Retina (tissue), 1 donor: ENCODE data around the gene CHSY1.

Source experiments
- DNase-seq: peaks from one replicate; pipeline ENCODE4 v3.0.0-alpha.2; 2016

CHSY1 gene

DNA sequence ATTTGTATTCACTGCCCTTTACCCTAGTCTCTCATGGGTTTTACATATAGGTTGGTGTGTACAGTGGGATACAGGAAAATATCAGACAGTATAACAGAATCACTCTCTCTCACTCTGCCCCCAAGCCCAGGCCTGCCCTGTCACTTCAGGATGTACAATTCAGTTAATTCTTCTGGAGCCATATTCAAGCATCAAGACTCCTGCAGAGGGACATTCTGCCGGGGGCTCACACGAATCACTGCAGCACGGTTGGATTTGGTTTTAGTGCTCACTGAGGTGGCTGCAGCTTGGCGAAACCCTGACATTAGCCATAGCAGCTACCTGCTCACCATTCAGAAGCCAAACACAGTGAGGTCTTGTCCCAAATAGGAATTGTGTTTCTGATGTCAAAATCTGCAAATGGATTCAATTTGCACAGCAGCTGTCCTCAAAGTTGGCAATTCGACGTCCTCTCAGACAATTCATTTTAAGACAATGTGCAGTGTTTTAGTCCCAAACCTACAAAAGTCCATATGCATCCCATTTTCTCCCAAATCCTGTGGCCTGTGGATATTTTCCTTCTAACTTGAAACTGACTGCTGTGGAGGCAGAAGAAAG lies 82.9 kb downstream of the CHSY1 start:
- DNase-seq, result no peak

DNA sequence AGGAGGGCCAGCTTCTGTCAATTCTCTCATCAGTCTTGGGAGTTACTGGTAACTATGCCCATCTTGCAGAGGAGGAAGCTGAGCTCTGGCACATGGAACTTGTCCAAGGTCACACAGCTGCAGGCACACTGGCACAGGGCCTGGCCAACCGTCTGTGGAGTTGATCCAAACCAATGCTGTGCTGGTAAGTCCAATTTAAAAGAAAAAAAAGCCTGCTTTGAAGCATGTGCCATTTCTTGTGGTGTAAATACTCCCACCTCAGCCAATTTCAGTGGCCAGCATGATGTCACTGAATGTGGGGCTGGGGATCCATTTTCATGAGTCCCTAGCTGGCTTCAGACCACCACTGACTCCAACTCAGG lies 83.4 kb downstream of the CHSY1 start:
- no peak for DNase-seq

DNA sequence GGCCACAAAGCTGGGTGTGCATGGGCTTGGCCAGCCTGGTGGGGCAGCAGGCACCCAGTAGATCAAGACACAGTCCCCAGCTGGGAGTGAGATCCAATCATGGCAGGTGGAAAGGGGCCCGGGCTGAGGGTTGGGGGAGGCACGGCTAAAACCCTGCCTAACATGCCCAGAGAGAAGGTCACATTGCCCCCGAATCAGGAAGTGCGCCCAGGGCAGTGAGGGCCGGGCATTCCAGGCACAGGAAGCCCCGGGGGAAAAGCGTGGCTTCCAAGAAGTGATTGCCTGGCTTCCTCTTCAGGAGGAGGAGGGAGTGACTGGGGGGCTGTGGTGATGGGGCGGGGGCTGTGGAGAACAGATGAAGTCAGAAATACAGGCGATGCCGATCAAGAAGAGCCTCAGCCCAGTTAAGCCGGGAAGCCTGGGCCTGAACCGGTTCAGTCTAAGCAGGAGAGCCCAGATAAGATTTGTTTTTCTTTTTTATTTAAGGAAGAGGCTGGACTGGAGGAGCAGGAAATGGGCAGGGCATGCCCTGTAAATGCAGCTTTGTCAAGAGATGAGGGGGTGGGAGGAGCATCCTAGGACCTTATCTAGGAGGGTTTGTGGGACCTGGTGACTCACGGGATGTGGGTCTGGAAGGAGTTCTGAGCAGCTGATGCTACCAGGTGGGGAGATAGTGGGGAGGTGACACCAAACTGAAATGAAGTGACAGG lies 83.9 kb downstream of the CHSY1 start:
- no peak for DNase-seq

DNA sequence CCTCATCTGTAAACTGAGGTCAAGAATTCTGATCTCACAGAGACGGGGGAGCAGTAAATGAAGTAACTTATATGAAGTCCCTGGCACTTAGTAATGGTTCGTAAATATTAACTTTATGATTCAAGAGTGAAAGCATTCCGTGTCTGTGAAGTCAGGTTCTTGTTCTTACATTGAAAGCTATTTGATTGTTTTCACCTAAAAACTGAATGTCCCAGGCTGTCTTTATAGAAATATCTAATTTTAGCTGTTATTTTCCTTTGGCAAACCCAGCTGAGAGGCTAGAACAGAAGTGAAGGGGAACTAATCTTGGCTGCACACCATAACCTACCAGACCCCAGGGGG lies 84.5 kb downstream of the CHSY1 start:
- no peak for DNase-seq

DNA sequence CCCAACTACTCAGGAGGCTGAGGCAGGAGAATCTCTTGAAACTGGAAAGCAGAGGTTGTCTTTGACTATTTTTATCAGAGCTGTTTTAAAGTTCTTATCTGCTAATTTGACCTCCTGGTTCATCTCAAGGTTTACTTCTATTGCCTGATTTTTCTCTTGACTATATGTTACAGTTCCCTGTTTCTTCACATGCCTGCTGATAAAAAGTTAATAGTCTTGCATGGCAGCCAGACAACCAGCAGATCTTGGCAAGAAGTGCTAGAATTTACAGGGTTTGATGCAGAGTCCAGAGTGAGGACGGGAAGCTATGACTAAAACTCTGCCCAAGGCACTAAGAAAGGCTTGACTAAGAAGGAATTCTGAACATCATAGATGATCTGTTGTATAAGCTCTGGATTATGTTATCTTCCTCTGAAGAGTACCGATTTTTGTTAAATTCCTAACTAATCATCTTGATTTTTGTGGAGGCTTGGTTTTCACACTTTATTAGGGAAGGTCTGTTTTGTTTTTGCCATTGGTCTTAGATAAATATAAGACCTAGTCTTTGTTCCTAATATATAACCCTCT lies 85.9 kb downstream of the CHSY1 start:
- DNase-seq, result no peak

DNA sequence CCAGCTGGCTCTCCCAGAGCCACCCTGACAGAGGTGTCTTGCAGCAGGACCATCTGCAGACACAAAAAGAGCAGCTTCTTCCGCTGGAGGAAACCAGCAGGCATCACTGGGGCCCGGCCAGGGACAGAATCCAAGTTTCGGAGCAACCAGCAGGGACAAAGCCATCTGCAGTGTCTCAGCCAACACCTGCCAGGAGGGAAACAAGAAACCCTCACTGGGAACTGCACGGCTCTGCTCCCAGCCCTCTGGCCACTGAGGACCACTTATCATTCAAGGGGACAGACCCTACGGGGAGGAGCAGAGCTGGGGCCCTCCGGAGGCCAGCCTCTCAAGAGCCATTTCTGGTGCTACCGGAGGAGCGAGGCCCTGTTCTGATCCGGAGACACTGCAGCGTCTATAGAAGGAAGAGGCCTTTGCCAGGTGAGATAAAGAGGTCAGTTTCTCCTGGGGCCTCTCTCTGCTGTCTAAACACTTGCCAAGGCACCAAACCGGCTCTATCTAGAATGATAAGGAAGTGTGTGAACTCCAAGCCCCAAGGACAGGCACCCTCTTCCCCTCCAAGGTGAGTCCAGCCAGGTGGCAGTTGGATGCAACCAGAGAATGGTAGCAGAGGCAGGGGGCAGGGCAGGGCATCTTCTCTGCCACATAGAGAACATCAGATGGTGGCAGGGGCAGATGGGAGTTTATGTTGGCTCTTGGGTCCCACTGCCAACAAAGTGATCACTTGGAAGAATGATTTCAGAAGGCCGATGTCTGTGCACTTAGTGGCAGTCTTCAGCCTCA lies 89.0 kb downstream of the CHSY1 start:
- DNase-seq, result peak; percentile 6

DNA sequence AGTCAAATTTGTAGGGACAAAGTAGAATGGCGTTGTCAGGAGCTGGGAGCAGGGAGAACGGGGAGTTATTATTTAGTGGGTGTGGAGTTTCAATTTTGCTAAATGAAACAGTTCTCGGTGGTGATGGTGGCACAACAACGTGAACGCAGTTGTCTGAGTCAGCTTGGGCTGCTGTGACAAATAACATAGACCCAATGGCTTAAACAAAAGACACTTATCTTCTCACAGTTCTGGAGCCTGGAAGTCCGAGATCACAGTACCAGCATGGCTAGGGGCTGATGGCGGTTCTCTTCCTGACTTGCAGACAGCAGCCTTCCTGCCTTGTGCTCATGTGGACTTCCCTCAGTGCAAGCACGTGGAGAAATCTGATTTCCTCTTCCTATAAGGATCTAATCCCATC lies 90.2 kb downstream of the CHSY1 start:
- DNase-seq, result no peak

DNA sequence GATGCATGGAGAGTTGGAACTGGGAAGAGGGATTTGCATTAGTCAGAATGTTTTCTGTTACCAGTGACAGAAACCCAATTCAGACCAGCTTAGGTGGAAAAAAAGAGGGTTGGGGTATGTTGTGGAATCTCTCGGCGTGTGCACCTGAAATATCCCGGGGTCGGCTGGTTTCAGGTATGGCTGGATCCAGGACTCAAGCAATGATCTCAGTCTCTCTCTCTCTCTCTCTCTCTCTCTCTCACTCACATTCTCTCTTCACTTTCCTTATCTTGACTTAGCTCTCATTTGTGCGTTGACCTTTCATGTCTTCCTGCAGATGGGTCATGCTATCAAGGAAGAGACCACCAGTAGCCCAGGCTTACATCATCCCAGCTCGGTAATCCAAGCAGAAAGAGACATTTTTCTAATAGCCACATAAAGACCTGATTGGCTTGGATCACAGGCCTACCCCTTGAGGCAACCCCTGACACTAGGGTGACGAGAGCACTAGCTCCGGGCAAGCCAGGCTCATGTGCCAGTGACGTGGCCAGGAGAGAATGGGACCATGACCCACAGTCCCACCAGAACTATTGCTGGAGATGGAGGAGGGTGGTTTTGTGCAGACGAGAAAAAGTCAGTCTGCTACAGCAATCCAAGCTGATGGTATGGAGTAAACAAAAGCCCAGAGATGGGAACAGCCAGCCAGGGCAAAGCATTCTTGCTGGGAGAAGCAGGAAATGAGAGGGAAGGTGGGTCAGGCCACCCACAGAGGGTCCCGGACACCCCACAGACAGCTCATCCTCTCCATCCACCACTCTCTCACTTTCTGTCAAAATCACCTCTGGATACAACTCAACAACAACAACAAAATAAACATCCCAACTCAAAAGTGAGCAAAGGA lies 91.7 kb downstream of the CHSY1 start:
- DNase-seq, result no peak

DNA sequence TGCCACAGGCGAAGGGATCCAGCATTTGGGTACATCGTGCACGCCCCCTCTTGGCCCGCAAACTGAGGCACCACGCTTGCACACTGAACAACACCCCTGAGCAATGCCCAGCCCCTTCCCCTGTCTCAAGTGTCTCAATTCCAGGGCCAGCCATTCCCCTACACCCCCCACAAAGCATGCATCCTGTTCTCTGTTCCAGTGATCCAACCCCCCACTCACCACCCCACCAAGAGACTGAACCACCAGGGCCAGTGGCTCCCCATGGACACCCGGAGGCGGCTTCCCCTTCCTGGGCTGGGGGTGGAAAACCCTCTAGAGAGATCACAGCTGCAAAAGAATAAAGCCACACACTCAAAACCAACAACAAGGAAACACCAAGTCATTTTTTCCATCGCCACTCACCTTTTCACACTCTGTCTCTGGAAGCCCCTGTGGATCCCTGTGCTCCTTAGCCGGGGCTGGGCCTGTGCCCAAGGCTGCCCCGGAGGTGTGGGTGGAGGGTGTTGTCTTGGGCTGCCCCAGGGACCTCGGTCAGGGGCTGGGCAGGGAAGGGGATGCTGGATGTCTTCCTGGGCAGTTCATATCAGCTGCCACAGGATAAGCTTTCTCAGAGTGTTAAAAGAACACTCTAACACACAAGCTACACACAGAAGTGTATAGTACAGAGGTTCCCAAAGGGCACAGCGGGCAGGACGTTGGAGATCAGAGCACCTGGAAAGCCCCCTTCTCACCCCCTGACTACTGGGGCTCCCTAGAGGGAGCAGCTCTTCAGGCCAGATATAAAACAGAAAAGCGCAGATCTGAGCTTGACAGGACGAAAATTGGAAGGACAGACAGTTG lies 92.5 kb downstream of the CHSY1 start:
- no peak for DNase-seq

DNA sequence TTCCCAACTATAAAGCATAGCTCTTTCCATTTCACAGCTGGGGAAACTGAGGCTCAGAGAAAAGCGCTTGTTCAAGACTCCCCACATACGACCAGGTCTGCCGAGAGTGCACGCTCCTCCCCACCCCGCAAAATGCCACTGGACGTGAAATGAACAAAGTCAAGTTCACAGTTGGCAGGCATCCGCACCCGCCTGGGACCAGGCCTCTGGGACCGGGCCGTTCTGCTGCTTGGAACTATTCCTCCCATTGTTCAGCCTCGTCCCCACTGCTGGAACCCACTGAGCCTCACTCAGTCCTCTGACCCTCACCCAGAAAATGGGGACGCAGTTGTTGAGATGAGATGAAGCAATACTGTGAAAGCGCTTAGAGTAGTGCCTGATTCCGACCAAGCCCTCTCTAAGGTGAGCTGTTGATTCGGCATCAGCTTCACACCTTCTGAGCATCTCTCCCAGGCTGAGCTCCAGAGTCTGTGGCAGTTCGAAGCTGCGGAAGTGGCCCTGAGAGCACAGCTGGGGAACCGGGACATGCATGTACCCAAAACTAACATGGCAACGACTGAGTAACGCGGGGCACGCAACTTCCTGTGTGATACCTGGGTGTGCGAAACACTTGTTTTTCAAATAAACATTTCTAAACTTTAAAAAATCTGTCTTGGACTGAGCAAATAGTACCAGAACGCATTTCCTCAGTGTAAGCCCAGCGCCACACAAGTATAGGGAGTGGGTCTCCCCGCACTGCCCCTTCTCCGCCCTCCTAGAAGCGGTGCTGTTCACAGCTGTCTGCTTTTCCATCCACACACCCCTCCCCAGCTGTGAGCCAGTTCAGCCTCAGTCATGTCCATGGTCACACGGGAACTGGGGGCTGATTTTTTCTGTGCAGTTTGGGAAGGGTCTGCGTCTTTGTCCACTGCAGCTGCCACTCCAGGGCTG lies 93.4 kb downstream of the CHSY1 start:
- DNase-seq, result no peak

DNA sequence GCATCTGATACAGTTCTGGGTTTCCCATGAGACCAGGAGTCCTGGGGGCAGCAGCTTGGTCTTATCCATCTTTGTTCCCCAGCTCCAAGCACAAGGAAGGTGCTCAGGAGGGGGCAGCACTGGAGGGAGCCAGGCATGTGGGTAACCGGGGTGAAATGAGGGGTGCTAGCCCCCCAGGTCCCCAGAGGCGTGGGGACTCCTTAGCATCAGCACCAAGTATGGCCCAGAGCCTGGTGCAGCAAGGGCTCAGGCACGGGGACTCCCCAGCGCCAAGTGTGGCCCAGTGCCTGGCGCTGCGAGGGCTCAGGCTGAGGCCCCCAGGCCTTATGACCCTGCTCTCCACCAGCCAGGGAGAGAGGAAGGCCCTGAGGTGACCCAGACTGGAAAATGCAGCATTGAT lies 94.1 kb downstream of the CHSY1 start:
- no peak for DNase-seq

DNA sequence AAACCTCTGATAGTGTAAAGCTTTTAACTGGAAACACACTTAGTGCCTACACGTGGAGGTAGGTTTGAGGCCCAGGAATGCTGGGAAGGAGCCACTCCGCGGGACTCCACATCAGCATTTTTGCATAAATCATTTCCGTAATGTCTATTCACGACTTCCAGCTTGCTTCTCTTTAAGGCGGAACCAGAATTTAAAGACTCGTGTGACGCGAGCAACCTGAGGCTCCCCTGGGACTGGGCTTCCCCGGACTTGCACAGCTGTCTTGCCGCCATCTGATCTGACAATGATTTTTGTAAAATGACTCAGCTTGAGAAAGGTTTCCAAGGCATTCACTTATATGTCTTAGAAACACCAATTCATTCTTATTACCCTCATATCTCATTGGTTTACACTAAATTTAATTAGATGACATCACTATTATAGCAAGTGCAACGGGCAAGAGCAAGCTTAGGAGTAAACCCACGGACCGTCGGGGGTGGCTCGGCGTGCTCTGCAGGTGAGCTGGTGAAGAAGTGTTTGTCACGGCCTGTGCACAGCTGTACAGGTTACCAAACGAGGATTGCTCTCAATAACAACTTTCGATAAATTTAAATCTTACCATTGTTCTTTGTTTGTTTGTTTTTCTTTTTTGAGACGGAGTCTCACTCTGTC lies 95.2 kb downstream of the CHSY1 start:
- no peak for DNase-seq

DNA sequence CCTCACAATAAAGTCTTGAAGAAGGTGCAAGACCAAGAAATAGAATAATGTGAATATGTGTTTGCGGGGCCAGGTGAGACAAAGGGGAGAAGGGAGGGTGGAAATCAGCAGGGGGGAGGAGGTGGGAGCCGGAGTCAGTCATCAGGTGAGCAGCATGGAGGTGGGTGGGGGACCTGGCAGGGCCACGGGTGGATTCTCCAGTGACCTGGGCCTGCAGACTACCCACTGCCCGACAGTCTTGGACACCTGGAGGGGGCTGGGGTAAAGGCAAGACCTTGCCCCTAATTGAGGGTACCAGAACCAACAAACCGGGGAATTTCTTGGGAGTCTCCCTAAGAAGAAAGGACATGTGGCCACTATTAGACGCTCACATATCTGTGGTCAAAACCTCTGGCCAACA lies 95.8 kb downstream of the CHSY1 start:
- DNase-seq, result no peak

DNA sequence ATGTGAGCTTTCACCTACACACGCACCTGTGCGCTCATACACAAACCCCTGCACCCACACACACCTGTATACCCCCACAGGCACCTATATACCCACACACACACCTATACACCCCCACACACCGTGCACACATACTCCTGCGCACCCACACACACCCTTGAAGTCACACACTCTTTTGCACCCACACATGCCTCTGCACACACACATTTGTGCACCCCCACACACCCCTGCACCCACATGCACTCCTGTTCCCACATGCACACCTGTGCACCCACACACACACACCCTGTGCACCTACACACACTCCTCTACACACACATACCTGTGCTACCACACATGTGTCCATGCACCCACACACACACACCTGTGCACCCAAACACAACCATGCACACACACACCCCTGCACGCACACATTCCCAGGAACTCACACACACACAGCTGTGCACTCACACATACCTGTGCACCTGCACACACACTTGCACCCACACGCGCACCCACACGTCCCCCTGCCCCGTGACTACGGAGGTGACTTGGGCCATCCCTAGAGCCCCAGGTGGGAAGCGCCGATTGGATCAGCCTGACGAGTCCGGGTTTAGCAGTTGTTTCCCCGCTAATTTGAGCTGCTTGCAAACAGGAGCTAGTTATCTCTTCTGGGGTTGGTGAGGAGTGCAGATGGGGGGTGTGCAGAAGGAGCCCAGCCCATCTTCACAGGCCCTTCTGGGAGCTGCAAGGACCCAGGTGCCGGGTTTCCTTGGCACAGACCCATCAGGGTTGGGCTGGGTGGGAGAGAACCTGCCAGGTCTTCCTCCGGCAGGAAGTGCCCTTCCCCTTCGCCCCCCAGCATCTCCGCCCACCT lies 97.8 kb downstream of the CHSY1 start:
- no peak for DNase-seq

DNA sequence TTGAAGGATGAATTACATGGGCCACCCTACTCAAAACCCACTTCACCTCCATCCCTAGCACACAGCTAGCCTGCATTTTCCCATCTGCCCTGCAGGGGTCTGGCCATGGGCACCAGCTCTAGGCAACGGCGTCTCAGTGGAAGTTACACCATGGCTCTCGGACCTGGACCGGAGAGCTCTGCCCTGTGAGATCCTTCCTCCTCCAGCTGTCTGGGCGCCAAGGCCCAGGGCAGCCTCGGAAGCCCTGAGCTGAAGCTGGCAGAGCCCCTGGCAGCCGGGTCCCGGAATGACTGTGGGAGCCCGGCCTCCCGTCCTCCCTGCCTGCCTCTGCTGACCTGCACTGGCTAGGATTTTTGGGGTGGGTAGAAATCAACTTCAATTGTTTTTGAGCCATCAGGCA lies 98.9 kb downstream of the CHSY1 start:
- no peak for DNase-seq

DNA sequence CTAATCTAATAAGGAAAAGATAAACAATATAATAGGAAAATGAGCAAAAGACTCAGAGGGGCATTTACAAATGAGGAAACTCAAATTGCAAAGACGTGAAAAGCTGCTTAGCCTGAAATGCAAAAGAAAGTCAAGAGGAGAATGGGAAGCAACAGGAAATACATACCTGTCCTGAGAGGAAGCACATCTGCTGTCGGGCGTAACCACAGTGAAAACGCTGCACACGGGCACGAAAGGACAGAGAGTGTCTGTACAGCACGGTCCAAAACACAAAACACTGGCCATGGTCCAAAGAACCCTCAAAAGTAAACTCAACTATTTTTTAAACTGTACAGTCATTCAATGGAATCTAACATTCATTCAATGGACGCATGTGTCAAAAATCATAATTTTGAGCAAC lies 100.6 kb downstream of the CHSY1 start:
- no peak for DNase-seq

DNA sequence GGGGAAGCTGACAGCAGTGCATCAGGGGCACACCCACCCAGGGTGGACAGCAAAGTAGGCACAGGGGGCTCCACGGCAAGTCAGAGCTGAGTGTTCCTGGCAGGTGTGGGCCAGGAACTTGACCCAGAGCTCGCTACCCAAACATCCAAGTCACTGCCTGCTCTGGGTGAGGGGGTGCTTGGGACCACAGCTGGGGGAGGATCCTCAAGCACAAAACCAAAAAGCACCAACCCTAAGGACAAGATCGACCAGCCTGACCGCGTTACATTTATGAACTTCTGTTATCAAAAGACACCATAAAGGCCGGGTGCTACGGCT lies 101.2 kb downstream of the CHSY1 start:
- DNase-seq, result no peak

DNA sequence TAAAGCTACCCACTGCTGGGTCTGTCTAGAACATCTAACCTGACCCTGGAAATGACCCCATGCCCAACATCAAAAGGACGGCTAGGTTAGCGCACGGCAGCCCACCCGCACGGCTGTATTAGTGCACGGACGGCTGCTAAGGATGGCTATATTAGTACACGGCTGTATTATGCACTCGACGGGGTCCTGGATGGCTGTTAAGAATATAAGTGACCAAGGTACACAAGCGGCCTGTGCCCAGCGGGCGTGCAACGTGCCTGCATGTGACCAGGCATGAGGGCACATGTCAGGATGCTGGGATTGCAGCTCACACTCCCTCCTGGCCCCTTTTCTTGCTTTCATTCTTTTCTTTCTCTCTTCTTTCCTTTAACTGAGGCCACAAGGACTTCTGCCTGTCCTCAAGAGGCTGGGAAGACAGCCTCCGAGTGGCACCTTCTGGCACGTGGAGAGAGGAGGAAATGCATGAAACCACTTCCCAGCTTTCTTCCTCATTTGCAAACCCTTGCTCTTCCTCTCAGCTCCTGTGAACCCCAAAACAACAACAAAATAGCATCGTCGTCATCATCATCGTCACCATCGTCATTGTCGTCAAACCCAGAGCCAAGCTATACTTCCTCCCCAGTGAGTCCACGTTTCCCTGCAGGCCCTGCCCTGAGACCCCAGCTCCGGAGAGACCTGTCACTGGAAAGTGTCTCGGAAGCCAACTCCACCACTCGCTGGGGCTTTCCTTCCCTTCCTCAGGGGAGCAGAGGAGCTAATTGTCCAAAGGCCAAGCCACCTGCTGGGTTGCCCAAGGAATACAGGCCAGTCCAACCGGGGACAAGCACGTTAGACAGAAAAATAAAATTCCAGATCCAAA lies 101.8 kb downstream of the CHSY1 start:
- DNase-seq, result no peak
